GM19193 (cell line): ENCODE data around the gene RTF1.

Experiments used
- POLR2A ChIP-seq: IDR thresholded peaks from 4 replicates; pipeline ENCODE4 v1.6.1; 2011; ENCODE audit not compliant: insufficient read depth, insufficient read length; ENCODE audit errors: extremely low read depth

RTF1 gene

GRCh38 chr15:41480396-41481140, 63.7 kb downstream of the RTF1 start:
- TF ChIP-seq POLR2A: no peak

- no peak for TF ChIP-seq POLR2A
Observed at GRCh38 chr15:41482110-41482877, 65.4 kb downstream of the RTF1 start.

GRCh38 chr15:41483115-41483514, 66.2 kb downstream of the RTF1 start:
- TF ChIP-seq POLR2A: no peak

- TF ChIP-seq POLR2A: no peak
Observed at GRCh38 chr15:41483519-41483918, 66.6 kb downstream of the RTF1 start.

GRCh38 chr15:41484937-41485625, 68.2 kb downstream of the RTF1 start:
- no peak for TF ChIP-seq POLR2A

GRCh38 chr15:41486286-41486685, 69.4 kb downstream of the RTF1 start:
- no peak for TF ChIP-seq POLR2A

- TF ChIP-seq POLR2A: no peak
Observed at GRCh38 chr15:41487381-41487780, 70.5 kb downstream of the RTF1 start.

DNA sequence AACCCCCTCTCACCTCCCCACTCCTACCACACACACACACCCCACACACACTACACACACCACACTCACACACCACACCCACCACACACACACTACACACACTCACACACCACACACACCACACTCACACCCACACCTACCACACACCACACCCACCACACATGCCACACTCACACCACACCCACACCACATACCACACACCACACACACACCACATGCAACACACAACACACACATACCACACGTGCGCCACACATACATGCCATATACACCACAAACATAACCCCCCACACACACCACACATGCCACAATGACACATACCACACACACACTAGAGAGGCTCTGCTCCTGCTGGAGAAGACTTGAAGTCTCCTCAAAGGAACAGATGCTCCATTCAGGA, 70.9 kb downstream of the RTF1 start:
- TF ChIP-seq POLR2A: no peak

- TF ChIP-seq POLR2A: no peak
Observed at GRCh38 chr15:41489641-41490040, 72.7 kb downstream of the RTF1 start.

- no peak for TF ChIP-seq POLR2A
Observed at GRCh38 chr15:41490355-41490754, 73.5 kb downstream of the RTF1 start.

- no peak for TF ChIP-seq POLR2A
Observed at GRCh38 chr15:41491889-41492288, 75.0 kb downstream of the RTF1 start.

DNA sequence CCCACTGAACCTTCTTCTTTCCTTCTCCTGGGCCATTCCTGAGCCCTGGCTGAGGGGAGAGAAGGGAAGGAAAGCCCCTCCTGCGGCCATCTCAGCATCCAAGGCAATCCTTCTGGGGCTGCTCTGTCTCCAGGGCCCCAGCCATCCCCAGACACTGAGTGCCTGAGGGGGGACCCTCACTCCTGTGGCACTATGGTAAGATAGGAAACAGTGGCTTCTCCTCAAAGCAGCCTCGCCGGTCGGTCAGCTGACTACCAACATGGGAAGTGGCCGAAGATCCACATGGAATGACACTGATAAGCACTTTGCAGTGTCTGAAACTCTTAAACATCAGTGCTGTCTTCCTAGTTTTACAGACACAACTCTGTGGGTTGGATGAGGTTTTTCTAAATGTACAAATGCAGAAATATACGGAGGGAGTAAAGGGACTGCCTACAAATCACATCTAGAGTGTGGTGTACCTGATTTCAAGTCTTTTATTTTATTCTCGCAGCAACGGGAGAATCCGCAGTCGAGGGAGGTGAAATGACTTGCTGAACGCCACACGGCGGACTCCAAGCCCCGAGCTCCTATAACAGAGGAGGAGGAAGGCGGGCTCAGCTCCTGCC, 75.8 kb downstream of the RTF1 start:
- TF ChIP-seq POLR2A: no peak

- peak; percentile 66 for TF ChIP-seq POLR2A
Observed at GRCh38 chr15:41493205-41493901, 76.5 kb downstream of the RTF1 start, which contains the start of gene ITPKA. ITPKA (plus strand) TSS chr15:41493874; CDS start chr15:41493928, 54 bp downstream.

DNA sequence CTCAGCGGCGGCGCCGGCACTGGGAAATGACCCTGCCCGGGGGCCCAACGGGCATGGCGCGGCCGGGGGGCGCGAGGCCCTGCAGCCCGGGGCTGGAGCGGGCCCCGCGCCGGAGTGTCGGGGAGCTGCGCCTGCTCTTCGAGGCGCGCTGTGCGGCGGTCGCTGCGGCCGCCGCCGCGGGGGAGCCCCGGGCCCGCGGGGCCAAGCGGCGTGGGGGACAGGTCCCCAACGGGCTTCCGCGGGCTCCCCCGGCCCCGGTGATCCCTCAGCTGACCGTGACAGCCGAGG, 77.0 kb downstream of the RTF1 start:
- no peak for TF ChIP-seq POLR2A

DNA sequence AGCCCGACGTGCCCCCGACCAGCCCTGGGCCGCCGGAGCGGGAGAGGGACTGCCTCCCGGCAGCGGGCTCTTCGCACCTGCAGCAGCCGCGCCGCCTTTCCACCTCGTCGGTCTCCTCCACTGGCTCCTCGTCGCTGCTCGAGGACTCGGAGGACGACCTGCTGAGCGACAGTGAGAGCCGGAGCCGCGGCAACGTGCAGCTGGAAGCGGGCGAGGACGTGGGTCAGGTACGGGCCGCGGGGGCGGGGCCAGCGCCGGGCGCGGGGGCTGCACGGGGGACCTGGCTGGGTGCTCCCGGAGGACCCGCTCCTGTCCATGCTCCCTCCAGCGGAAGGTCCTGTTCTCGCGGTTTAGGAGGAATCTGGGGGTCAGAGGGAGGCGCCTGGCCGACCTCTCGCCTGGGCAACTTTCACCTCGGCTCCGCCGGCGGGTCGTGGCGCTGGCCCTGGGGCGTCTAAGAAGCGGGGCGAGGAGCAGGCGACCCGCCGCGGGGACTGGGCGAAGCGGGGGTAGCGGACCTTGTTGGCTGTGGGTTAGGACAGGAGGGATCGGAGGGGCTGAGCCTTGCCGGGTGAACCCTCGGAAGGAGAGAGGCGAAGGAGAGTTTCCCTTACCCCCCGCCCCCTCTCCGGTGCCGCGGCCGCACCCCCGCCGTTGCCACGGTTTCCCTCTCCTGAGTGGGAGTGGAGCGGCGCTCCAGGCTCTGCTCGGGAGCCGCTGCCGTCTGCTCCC, 77.5 kb downstream of the RTF1 start:
- no peak for TF ChIP-seq POLR2A
